SK-N-SH (cell line): ENCODE data around the gene ATP5PD. TPM values are rescaled to one million over a fixed set of nuclear protein-coding genes. Genes with fewer than 3 reads are reported as not detected.

Experiments used
- CTCF ChIA-PET: fragments of 300-600, 350-600 bp; formaldehyde crosslinking; extraction: SDS; loops from one replicate; lab custom pipeline; 2021; lab: Yijun Ruan, JAX
- POLR2A ChIA-PET: fragments of 350-600 bp; sonication (Branson Sonifier 250); formaldehyde crosslinking; extraction: SDS; loops from one replicate; lab custom pipeline; 2020; ENCODE audit warnings: antibody characterized with exemption, inconsistent platforms; lab: Yijun Ruan, JAX
- DNase-seq: peaks from one replicate; pipeline ENCODE4 v3.0.0; 2012
- H2AFZ ChIP-seq: fragments of 200-600 bp; sonication (generic); 2 replicates; pipeline ENCODE4 v1.8.1; 2016; ENCODE audit warnings: antibody characterized with exemption, mild to moderate bottlenecking, low read depth
- H3F3A ChIP-seq: fragments of 200-600 bp; sonication (generic); replicated peaks from 2 replicates; pipeline ENCODE3; 2016; ENCODE audit warnings: antibody characterized with exemption, mild to moderate bottlenecking; ENCODE audit not compliant: insufficient read depth
- H3K27ac ChIP-seq, 2 experiments: fragments of 200-500 bp in 1 of 2; fragments of 200-600 bp in 1 of 2; sonication (Bioruptor generic) in 1 of 2; sonication (generic), shearing (Covaris generic) in 1 of 2; 2 replicates each; pipeline versions ENCODE4 v1.5.1 to v1.6.1; 2014 to 2016; ENCODE audit warnings: low read depth in 2 of 2, inconsistent platforms in 1 of 2, low read length in 1 of 2, mild to moderate bottlenecking in 1 of 2, mixed read lengths in 1 of 2
- H3K27me3 ChIP-seq: fragments of 200-600 bp; sonication (generic), shearing (Covaris generic); 2 replicates; pipeline ENCODE4 v1.6.1; 2016; ENCODE audit warnings: mixed run types; ENCODE audit not compliant: insufficient read depth
- H3K36me3 ChIP-seq, 2 experiments: fragments of 200-500 bp in 1 of 2; fragments of 200-600 bp in 1 of 2; sonication (Bioruptor generic) in 1 of 2; sonication (generic) in 1 of 2; replicated peaks in 1 of 2; 2 replicates each; pipeline versions ENCODE3 to v1.5.1; 2014 to 2016; ENCODE audit warnings: low read length in 1 of 2, mild to moderate bottlenecking in 1 of 2; ENCODE audit not compliant: insufficient read depth in 2 of 2, control insufficient read depth in 1 of 2
- H3K4me1 ChIP-seq, 2 experiments: fragments of 200-500 bp in 1 of 2; fragments of 200-600 bp in 1 of 2; sonication (Bioruptor generic) in 1 of 2; sonication (generic), shearing (Covaris generic) in 1 of 2; 2 replicates each; pipeline versions ENCODE4 v1.5.1 to v1.6.1; 2014 to 2016; ENCODE audit warnings: low read depth in 1 of 2, low read length in 1 of 2, mixed run types in 1 of 2; ENCODE audit not compliant: insufficient read depth in 2 of 2, control insufficient read depth in 1 of 2
- H3K4me2 ChIP-seq: fragments of 200-600 bp; sonication (generic), shearing (Covaris generic); 2 replicates; pipeline ENCODE4 v1.6.1; 2017; ENCODE audit warnings: mixed run types
- H3K4me3 ChIP-seq, 2 experiments: fragments of 200-500 bp in 1 of 2; fragments of 200-600 bp in 1 of 2; sonication (Bioruptor generic) in 1 of 2; sonication (generic), shearing (Covaris generic) in 1 of 2; 2 replicates each; pipeline versions ENCODE4 v1.5.1 to v1.8.1; 2014 to 2016; ENCODE audit warnings: low read depth in 2 of 2, inconsistent platforms in 1 of 2, low read length in 1 of 2, mild to moderate bottlenecking in 1 of 2, mixed read lengths in 1 of 2, moderate library complexity in 1 of 2
- H3K79me2 ChIP-seq: fragments of 200-600 bp; sonication (generic); 2 replicates; pipeline ENCODE4 v1.8.1; 2017; ENCODE audit warnings: mild to moderate bottlenecking; ENCODE audit not compliant: insufficient read depth
- H3K9ac ChIP-seq: fragments of 200-600 bp; sonication (generic); 2 replicates; pipeline ENCODE4 v1.6.1; 2017; ENCODE audit warnings: mixed run types
- H3K9me2 ChIP-seq: fragments of 200-600 bp; sonication (generic); 2 replicates; pipeline ENCODE4 v1.6.1; 2017; ENCODE audit warnings: mixed run types
- H3K9me3 ChIP-seq: fragments of 200-600 bp; sonication (generic); 2 replicates; pipeline ENCODE4 v1.6.1; 2017; ENCODE audit warnings: mixed run types, mild to moderate bottlenecking, moderate library complexity
- H4K20me1 ChIP-seq: fragments of 200-600 bp; sonication (generic); 2 replicates; pipeline ENCODE4 v1.6.1; 2017; ENCODE audit warnings: mild to moderate bottlenecking, mixed run types; ENCODE audit not compliant: insufficient read depth
- CHD2 ChIP-seq: fragments of 150-350 bp; IDR thresholded peaks from 2 replicates; pipeline ENCODE4 v1.6.1; 2018; ENCODE audit warnings: low read length; ENCODE audit not compliant: partially characterized antibody
- ELF1 ChIP-seq: IDR thresholded peaks from 2 replicates; pipeline ENCODE4 v1.4.0; 2012
- EP300 ChIP-seq, 2 experiments: IDR thresholded peaks; 2 replicates each; pipeline versions ENCODE4 v1.4.0 to v1.6.1; 2012; ENCODE audit warnings: borderline replicate concordance in 1 of 2, low read depth in 1 of 2, low read length in 1 of 2
- FOSL2 ChIP-seq: IDR thresholded peaks from 2 replicates; pipeline ENCODE4 v1.4.0; 2012; ENCODE audit warnings: low read depth, mild to moderate bottlenecking, moderate library complexity, borderline replicate concordance
- JUND ChIP-seq: IDR thresholded peaks from 2 replicates; pipeline ENCODE4 v1.4.0; 2012
- MEF2A ChIP-seq: IDR thresholded peaks from 2 replicates; pipeline ENCODE4 v1.4.0; 2012; ENCODE audit warnings: low read depth, borderline replicate concordance
- MXI1 ChIP-seq: IDR thresholded peaks from 2 replicates; pipeline ENCODE4 v1.6.1; 2012; ENCODE audit warnings: mild to moderate bottlenecking, low read depth, low read length, improper control_type of control experiment
- NRF1 ChIP-seq: IDR thresholded peaks from 2 replicates; pipeline ENCODE4 v1.6.1; 2012; ENCODE audit warnings: low read depth, mild to moderate bottlenecking, low read length
- RAD21 ChIP-seq: IDR thresholded peaks from 2 replicates; pipeline ENCODE4 v1.6.1; 2012; ENCODE audit warnings: mild to moderate bottlenecking, low read length
- RXRA ChIP-seq: IDR thresholded peaks from 2 replicates; pipeline ENCODE4 v1.4.0; 2012; ENCODE audit warnings: low read depth, mild to moderate bottlenecking, borderline replicate concordance
- SIN3A ChIP-seq: IDR thresholded peaks from 2 replicates; pipeline ENCODE4 v1.6.1; 2012; ENCODE audit warnings: low read depth, mild to moderate bottlenecking, low read length, moderate library complexity, borderline replicate concordance
- TCF12 ChIP-seq: IDR thresholded peaks from 2 replicates; pipeline ENCODE4 v1.4.0; 2012
- USF1 ChIP-seq: IDR thresholded peaks from 2 replicates; pipeline ENCODE4 v1.4.0; 2012; ENCODE audit warnings: low read depth, borderline replicate concordance
- ZBTB33 ChIP-seq: IDR thresholded peaks from 2 replicates; pipeline ENCODE4 v1.4.0; 2012; ENCODE audit warnings: low read depth, borderline replicate concordance
- WGBS: methylation state at CpG from one replicate; pipeline ENCODE4 v1.1.6; 2017; ENCODE audit warnings: low lambda C conversion rate; 5-methylcytosine and 5-hydroxymethylcytosine counted together
- polyA plus RNA-seq, 3 experiments: library from polyadenylated mRNA; depleted of rRNA; stranded (reverse); fragments of >200 nt; gene quantifications; 2 replicates each; pipeline ENCODE4 v1.2.3, GENCODE V29; 2012
- TF ChIP-seq, protein P1 (sequence below): IDR thresholded peaks from 2 replicates; pipeline ENCODE4 v1.4.0; 2012; ENCODE audit warnings: low read depth

Gene ATP5PD
- polyA plus RNA-seq, 1 of the 3 experiments (the other 2 are of a cell fraction), result 354 TPM

- TF ChIP-seq ZBTB33, result 0 out of 2 replicates have a peak, but pooled peaks have one; percentile 61
- no peak for TF ChIP-seq RXRA
- TF ChIP-seq NRF1, result no peak; the same call in 1 of the 2 replicates
These were observed 34.2 kb downstream of the ATP5PD start, which contains the start of gene MRPL58 (continued) for GRCh38 chr17:75012346-75013091.

GRCh38 chr17:75012096-75012345, 34.7 kb downstream of the ATP5PD start:
- Histone ChIP-seq H3F3A (peaks cover 16% of the 10 kb centered on the region), H3K79me2 (peaks cover 43% of the 10 kb centered on the region), H2AFZ (peak overlapping the region; percentile 99), H3K9me3 (no peaks in the 10 kb centered on the region), H3K9ac (peak overlapping the region; percentile 86), H3K27me3 (no peaks in the 10 kb centered on the region), H4K20me1 (no peaks in the 10 kb centered on the region), H3K4me1 (peaks cover 17 to 26% of the 10 kb centered on the region in 2 experiments; a peak in 3 of 4 replicates), H3K27ac (peak overlapping the region; percentile 88 to 95), H3K4me2 (peak overlapping the region; percentile 89), H3K36me3 (peaks cover 3 to 5% of the 10 kb centered on the region in 2 experiments), H3K9me2 (no peaks in the 10 kb centered on the region), H3K4me3 (peak overlapping the region; percentile 65 to 77)
- no peak for TF ChIP-seq USF1
- no peak for TF ChIP-seq JUND
- TF ChIP-seq MEF2A, result no peak
- TF ChIP-seq CHD2, result no peak
- DNase-seq, result no peak
- ChIA-PET CTCF (interaction anchor here (0.7 to 19.8 kb wide), 22 partner anchors 8 to 190 kb away, joined by 3 to 295 read pairs (median 8); partner anchors contain the start of genes CDR2L, HID1, NT5C and OTOP2), POLR2A (interaction anchor here (0.6 to 6.2 kb wide), 25 partner anchors 9 to 1487 kb away, joined by 3 to 197 read pairs (median 5); partner anchors contain the start of genes ARMC7, ATP5PD, CDR2L and FDXR)
- 15% methylated on average over 5 of the region's 5 CpGs for WGBS

DNA sequence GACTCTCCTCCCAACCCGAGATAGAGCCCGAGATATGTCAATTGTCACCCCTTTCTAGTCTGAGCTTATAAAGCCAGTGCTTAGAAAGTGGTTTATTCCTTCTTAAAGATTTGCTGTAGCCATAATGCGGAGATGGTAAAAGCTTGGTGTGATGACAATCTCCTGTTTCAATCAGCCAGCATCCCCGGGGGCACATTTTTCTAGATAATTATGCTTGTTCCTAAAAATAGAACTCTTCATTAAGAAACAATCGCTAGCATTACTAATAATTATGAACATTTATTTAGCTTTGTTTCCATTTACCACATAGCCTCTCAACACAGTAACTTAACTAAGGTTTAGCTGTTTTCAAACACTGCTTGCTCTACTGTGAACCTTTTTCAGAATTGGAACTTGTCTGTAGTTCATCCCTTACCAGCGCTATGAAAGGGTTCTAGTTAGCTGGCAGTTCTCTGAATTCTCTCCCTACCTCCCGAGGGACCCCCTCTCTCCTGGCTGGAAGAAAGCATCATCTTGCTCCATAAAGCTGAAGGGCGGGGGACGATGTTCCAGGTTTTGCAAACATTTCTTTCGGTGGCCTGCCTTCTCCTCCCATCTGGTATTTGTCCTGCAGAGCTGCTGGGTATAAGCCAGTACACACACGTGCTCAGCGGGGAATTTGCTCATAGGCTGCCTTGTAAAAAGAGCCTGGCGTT, 35.2 kb downstream of the ATP5PD start:
- peaks cover 38% of the 10 kb centered on the region for H3K79me2 ChIP-seq
- peak overlapping the region; percentile 88 to 95 for H3K27ac ChIP-seq
- peaks cover 17 to 26% of the 10 kb centered on the region in 2 experiments; a peak in 3 of 4 replicates for H3K4me1 ChIP-seq
- peak; percentile 77 for DNase-seq
- no peaks in the 10 kb centered on the region for H3K9me2 ChIP-seq
- peak overlapping the region; percentile 65 to 77 for H3K4me3 ChIP-seq
- no peaks in the 10 kb centered on the region for H3K9me3 ChIP-seq
- peak overlapping the region; percentile 99 for H2AFZ ChIP-seq
- peaks cover 16% of the 10 kb centered on the region for H3F3A ChIP-seq
- no peaks in the 10 kb centered on the region for H4K20me1 ChIP-seq
- ChIA-PET CTCF (interaction anchor here (0.7 to 19.8 kb wide), 30 partner anchors 8 to 220 kb away, joined by 3 to 295 read pairs (median 5); partner anchors contain the start of genes ARMC7, CDR2L, HID1 and NT5C), POLR2A (interaction anchor here (0.5 to 6.2 kb wide), 26 partner anchors 8 to 258 kb away, joined by 3 to 197 read pairs (median 5); partner anchors contain the start of genes ARMC7, ATP5PD, CDR2L and FDXR)
- peak overlapping the region; percentile 86 for H3K9ac ChIP-seq
- H3K4me2 ChIP-seq, result peak overlapping the region; percentile 89
- TF ChIP-seq ELF1 (no peak), MXI1 (peak; percentile 61; the same call in 1 of the 2 replicates), FOSL2 (peak; percentile 0; the same call in 1 of the 2 replicates), TCF12 (0 out of 2 replicates have a peak, but pooled peaks have one; percentile 17), SIN3A (no peak), RAD21 (no peak), EP300 (IDR thresholded peaks at IDR 0.05; ENCODE audit: borderline replicate concordance in 1 of 2, low read depth in 1 of 2, low read length in 1 of 2) (0 out of 4 replicates have a peak, but pooled peaks of 1 of the 2 experiments have one; percentile 11), USF1 (peak; percentile 65; the same call in 1 of the 2 replicates)
- TF ChIP-seq, protein P1, sequence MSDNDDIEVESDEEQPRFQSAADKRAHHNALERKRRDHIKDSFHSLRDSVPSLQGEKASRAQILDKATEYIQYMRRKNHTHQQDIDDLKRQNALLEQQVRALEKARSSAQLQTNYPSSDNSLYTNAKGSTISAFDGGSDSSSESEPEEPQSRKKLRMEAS, result 0 out of 2 replicates have a peak, but pooled peaks have one; percentile 59
- H3K27me3 ChIP-seq, result no peaks in the 10 kb centered on the region
- WGBS, result 43% methylated on average over 13 of the region's 13 CpGs
- H3K36me3 ChIP-seq, result peaks cover 0 to 2% of the 10 kb centered on the region in 2 experiments
